GM23338 (cell line): Measurements from ENCODE around the gene HOXA5.

ENCODE experiments used
- CREB1 ChIP-seq: fragments of 250-450 bp; sonication (Bioruptor Pico); IDR thresholded peaks from 2 replicates; pipeline ENCODE4 v1.5.0; 2020; ENCODE audit warnings: low read depth, mild to moderate bottlenecking, moderate library complexity
- CTCF ChIP-seq, 2 experiments: fragments of 200-600 bp in 1 of 2; sonication (generic) in 1 of 2; conservative IDR thresholded peaks; 2 replicates each; pipeline versions ENCODE4 v1.5.1 to v1.6.1; 2016 to 2017; ENCODE audit warnings: antibody characterized with exemption in 2 of 2, low read depth in 2 of 2, mild to moderate bottlenecking in 2 of 2, moderate library complexity in 1 of 2
- JUNB ChIP-seq: IDR thresholded peaks from one replicate; pipeline ENCODE4 v1.6.1; 2016; ENCODE audit warnings: antibody characterized with exemption; ENCODE audit not compliant: unreplicated experiment
- POLR2AphosphoS5 ChIP-seq: IDR thresholded peaks from 2 replicates; pipeline ENCODE4 v1.6.1; 2016; ENCODE audit warnings: antibody characterized with exemption, low read depth

GRCh38 chr7:27132214-27132613 is 11.3 kb downstream of the HOXA5 start:
- TF ChIP-seq CTCF (conservative IDR thresholded peaks at IDR 0.05; ENCODE audit: low read depth in 2 of 2): no peak
- TF ChIP-seq POLR2AphosphoS5: no peak
- no peak for TF ChIP-seq CREB1 (CRISPR knock-in tag)
- TF ChIP-seq JUNB: no peak
